K562 (cell line): ENCODE measurements around the gene PYDC1. TPM values are rescaled to one million over a fixed set of nuclear protein-coding genes. Genes with fewer than 3 reads are reported as not detected.

Experiments used
- ATAC-seq: fragments of 200-7000 bp; cut with Tn5 transposase; 3 replicates; pipeline ENCODE4 v1.9.1; 2020; ENCODE audit warnings: moderate library complexity
- BruUV-seq: library from RNA; stranded (reverse); fragments of 400-500 nt; replicated peaks from 2 replicates; lab custom pipeline; 2021; lab: Mats Ljungman, UMichigan
- CTCF ChIA-PET: fragments of 300-600 bp; formaldehyde crosslinking; extraction: SDS; loops from one replicate; lab custom pipeline; 2021; ENCODE audit warnings: low intra/inter-chr PET ratio; lab: Yijun Ruan, JAX
- POLR2A ChIA-PET: fragments of 300-600, 350-650 bp; sonication (Branson Sonifier 250); formaldehyde crosslinking; extraction: SDS; loops from one replicate; lab custom pipeline; 2021; ENCODE audit warnings: antibody characterized with exemption, inconsistent platforms; lab: Yijun Ruan, JAX
- DNase-seq, 4 experiments: peaks; one replicate each; pipeline versions ENCODE4 v3.0.0 to v3.0.0-alpha.2; 2011 to 2018; ENCODE audit warnings: low spot score in 3 of 4, mixed read lengths in 3 of 4; ENCODE audit errors: extremely low read depth in 1 of 4
- FAIRE-seq: peaks from 2 replicates; lab custom pipeline; 2011; peaks lifted over from hg19 to GRCh38; lab: Jason Lieb, UNC
- H2AFZ ChIP-seq: 2 replicates; pipeline ENCODE4 v1.6.0; 2011; ENCODE audit warnings: low read depth, low read length, control low read depth, inconsistent platforms
- H3K27ac ChIP-seq: fragments of 200-600 bp; 3 replicates; pipeline ENCODE4 v1.8.0; 2011; ENCODE audit warnings: low read depth, mild to moderate bottlenecking, control low read depth, inconsistent platforms, low read length, moderate library complexity, mixed read lengths; ENCODE audit errors: extremely low read depth
- H3K27me3 ChIP-seq, 2 experiments: fragments of 300-600 bp in 1 of 2; 2 replicates in 1 of 2; 3 replicates in 1 of 2; pipeline versions ENCODE4 v1.6.0 to v1.8.0; 2011; ENCODE audit warnings: inconsistent platforms in 2 of 2, low read length in 2 of 2, mild to moderate bottlenecking in 1 of 2, mixed read lengths in 1 of 2, moderate library complexity in 1 of 2; ENCODE audit not compliant: control insufficient read depth in 2 of 2, insufficient read depth in 2 of 2
- H3K36me3 ChIP-seq: fragments of 300-600 bp; 3 replicates; pipeline ENCODE4 v1.8.0; 2011; ENCODE audit warnings: mild to moderate bottlenecking, low read length, inconsistent platforms; ENCODE audit not compliant: control insufficient read depth, insufficient read depth
- H3K4me1 ChIP-seq, 2 experiments: fragments of 200-600 bp in 1 of 2; replicated peaks in 1 of 2; 2 replicates in 1 of 2; 3 replicates in 1 of 2; pipeline versions ENCODE4 v1.5.1 to v1.8.0; 2011; ENCODE audit warnings: inconsistent platforms in 2 of 2, low read length in 2 of 2, mild to moderate bottlenecking in 1 of 2, mixed read lengths in 1 of 2, moderate library complexity in 1 of 2; ENCODE audit not compliant: control insufficient read depth in 2 of 2, insufficient read depth in 2 of 2
- H3K4me2 ChIP-seq: 2 replicates; pipeline ENCODE4 v1.6.1; 2011; ENCODE audit warnings: low read length, control low read depth, inconsistent platforms, mixed read lengths; ENCODE audit not compliant: insufficient read depth
- H3K4me3 ChIP-seq: fragments of 200-600 bp; sonication (generic), shearing (Covaris generic); 2 replicates; pipeline ENCODE4 v1.5.1; 2016; ENCODE audit warnings: control low read depth, inconsistent platforms
- H3K79me2 ChIP-seq: fragments of 200-600 bp; 3 replicates; pipeline ENCODE4 v1.8.0; 2011; ENCODE audit warnings: low read length, inconsistent platforms; ENCODE audit not compliant: control insufficient read depth, insufficient read depth
- H3K9ac ChIP-seq, 2 experiments: 2 replicates each; pipeline versions ENCODE4 v1.6.0 to v1.6.1; 2011; ENCODE audit warnings: low read depth in 2 of 2, low read length in 2 of 2, control low read depth in 1 of 2, inconsistent platforms in 1 of 2, mild to moderate bottlenecking in 1 of 2, mixed read lengths in 1 of 2; ENCODE audit not compliant: insufficient read depth in 1 of 2
- H3K9me1 ChIP-seq: one replicate; pipeline ENCODE4 v1.6.0; 2011; ENCODE audit warnings: inconsistent platforms, mild to moderate bottlenecking, low read length, moderate library complexity; ENCODE audit not compliant: control insufficient read depth, insufficient read depth
- H3K9me3 ChIP-seq: replicated peaks from 2 replicates; pipeline ENCODE4 v1.5.1; 2011; ENCODE audit warnings: low read depth, low read length, inconsistent platforms; ENCODE audit not compliant: control insufficient read depth, insufficient read depth
- H4K20me1 ChIP-seq: replicated peaks from 2 replicates; pipeline ENCODE4 v1.6.1; 2011; ENCODE audit warnings: low read length, inconsistent platforms, mixed read lengths; ENCODE audit not compliant: control insufficient read depth, insufficient read depth
- AFF4 ChIP-seq: sonication (generic); formaldehyde crosslinking; IDR thresholded peaks from 2 replicates; pipeline ENCODE4 v1.8.0; 2023; ENCODE audit warnings: mild to moderate bottlenecking, missing genetic modification reagents
- BMI1 ChIP-seq: fragments of 150-350 bp; IDR thresholded peaks from 2 replicates; pipeline ENCODE4 v1.6.1; 2014; ENCODE audit warnings: low read length
- KAT2B ChIP-seq: IDR thresholded peaks from one replicate; pipeline ENCODE4 v1.6.1; 2012; ENCODE audit warnings: low read depth, mild to moderate bottlenecking, control low read depth, inconsistent platforms, low read length, moderate library complexity
- RAD21 ChIP-seq, 2 experiments: fragments of 250-450 bp in 1 of 2; fragments of 450-650 bp in 1 of 2; sonication (Bioruptor Pico) in 1 of 2; formaldehyde crosslinking in 1 of 2; IDR thresholded peaks in 1 of 2; conservative IDR thresholded peaks in 1 of 2; 2 replicates each; pipeline versions ENCODE4 v1.4.0 to v1.8.0; 2020 to 2022; ENCODE audit warnings: mild to moderate bottlenecking in 2 of 2, moderate library complexity in 1 of 2
- ZNF253 ChIP-seq: fragments of 250-450 bp; sonication (Bioruptor Pico); conservative IDR thresholded peaks from 2 replicates; pipeline ENCODE4 v1.6.1; 2021; ENCODE audit warnings: mild to moderate bottlenecking
- WGBS: fragments of 100-300 bp; shearing (Covaris generic); methylation state at CpG from one replicate; pipeline ENCODE4 v1.1.6; 2016; ENCODE audit warnings: low coverage, mixed read lengths; ENCODE audit not compliant: insufficient coverage; ENCODE audit errors: missing lambda C conversion rate; 5-methylcytosine and 5-hydroxymethylcytosine counted together
- in situ Hi-C: fragments of 300-500 bp; cut with MboI; formaldehyde crosslinking; loops from 4 replicates; pipeline ENCODE4 v1.15.0; 2018; ENCODE audit warnings: inconsistent platforms, mixed read lengths
- intact Hi-C: fragments of 100-400 bp; cut with micrococcal nuclease; formaldehyde crosslinking; loops from 2 replicates; pipeline ENCODE4 v1.14.2; 2022
- polyA plus RNA-seq, 8 experiments: library from polyadenylated mRNA; depleted of rRNA in 4 of 8; stranded (reverse) in 5 of 8; unstranded in 3 of 8; fragments of >200 nt; fragmentation: Nextera tagmentation in 2 of 8; fragmentation: Illumina TruSeq in 1 of 8; extraction: Ambion mirVana in 2 of 8; extraction: Trizol in 1 of 8; gene quantifications; 2 replicates each; pipeline versions ENCODE4 v1.2.1 to v1.2.3, GENCODE V29; 2011 to 2014; ENCODE audit warnings: inconsistent platforms in 1 of 8, missing spikeins in 1 of 8
- total RNA-seq, 7 experiments: library from RNA; depleted of rRNA in 6 of 7; stranded (reverse); fragments of >200 nt in 6 of 7; fragmentation: Illumina TruSeq in 2 of 7; extraction: Trizol in 2 of 7; gene quantifications; 2 replicates each; pipeline versions ENCODE4 v1.2.1 to v1.2.3, GENCODE V29; 2011 to 2021; ENCODE audit warnings: low replicate concordance in 1 of 7
- TF ChIP-seq, protein P1 (sequence below): sonication (generic); formaldehyde crosslinking; IDR thresholded peaks from 2 replicates; pipeline ENCODE4 v1.8.1; 2023; ENCODE audit warnings: mild to moderate bottlenecking, missing genetic modification reagents

The PYDC1 gene
- total and polyA plus RNA-seq, 9 of the 15 experiments (the other 6 are each of a cell fraction or from before 2014, with no cell fraction given): not detected

DNA sequence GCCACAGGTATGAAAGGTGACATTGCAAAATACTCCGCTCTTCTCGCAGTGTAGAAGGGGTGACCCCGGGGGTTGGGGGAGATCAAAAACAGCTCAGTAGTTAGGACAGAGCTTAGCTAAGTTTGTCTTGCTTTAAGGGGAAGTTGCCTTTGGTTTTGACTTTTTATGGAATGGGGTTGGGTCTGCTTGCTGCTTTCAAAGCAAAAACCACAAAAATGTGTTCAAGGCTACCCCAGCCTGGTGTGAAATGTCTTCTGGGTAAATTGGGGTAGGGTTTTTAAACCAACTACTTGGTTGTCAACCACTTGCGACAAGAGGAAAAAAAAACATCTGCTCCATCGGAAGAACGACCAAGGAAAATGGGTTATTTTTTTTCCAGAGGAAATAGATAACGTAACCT, 30.8 kb downstream of the PYDC1 start:
- BruUV-seq: no TSS peak
- in situ Hi-C loops (no loop called here), intact Hi-C loops (loop anchor here (10.0 kb wide), 1 partner anchor 259 kb away; the partner anchor contains the start of gene ZNF843)
- ChIA-PET POLR2A (interaction anchor here (0.6 to 0.7 kb wide), 2 partner anchors 112 to 146 kb away, joined by 3 read pairs; partner anchors contain the start of genes ZNF646 and ZNF668), CTCF (no interaction called here)
- no peak overlapping the region for H2AFZ ChIP-seq
- no peaks in the 10 kb centered on the region; a peak in 1 of 5 replicates for H3K27me3 ChIP-seq
- no peaks in the 10 kb centered on the region for H3K9me3 ChIP-seq
- H3K4me2 ChIP-seq: no peak overlapping the region
- FAIRE-seq: no peak
- no peak overlapping the region for H3K27ac ChIP-seq
- peaks cover 43% of the 10 kb centered on the region for H4K20me1 ChIP-seq
- H3K9ac ChIP-seq: no peak overlapping the region
- peaks cover 89% of the 10 kb centered on the region for H3K79me2 ChIP-seq
- peaks cover 99% of the 10 kb centered on the region for H3K36me3 ChIP-seq
- 96% methylated on average over 7 of the region's 7 CpGs for WGBS
- no peak overlapping the region for H3K4me3 ChIP-seq
- H3K9me1 ChIP-seq: peaks cover 8% of the 10 kb centered on the region
- peaks cover 11 to 14% of the 10 kb centered on the region in 2 experiments for H3K4me1 ChIP-seq
- DNase-seq: peak in 2 of 4 experiments; percentile 20 to 23
- ATAC-seq: no peak
- no peak for TF ChIP-seq KAT2B
- TF ChIP-seq, protein P1, sequence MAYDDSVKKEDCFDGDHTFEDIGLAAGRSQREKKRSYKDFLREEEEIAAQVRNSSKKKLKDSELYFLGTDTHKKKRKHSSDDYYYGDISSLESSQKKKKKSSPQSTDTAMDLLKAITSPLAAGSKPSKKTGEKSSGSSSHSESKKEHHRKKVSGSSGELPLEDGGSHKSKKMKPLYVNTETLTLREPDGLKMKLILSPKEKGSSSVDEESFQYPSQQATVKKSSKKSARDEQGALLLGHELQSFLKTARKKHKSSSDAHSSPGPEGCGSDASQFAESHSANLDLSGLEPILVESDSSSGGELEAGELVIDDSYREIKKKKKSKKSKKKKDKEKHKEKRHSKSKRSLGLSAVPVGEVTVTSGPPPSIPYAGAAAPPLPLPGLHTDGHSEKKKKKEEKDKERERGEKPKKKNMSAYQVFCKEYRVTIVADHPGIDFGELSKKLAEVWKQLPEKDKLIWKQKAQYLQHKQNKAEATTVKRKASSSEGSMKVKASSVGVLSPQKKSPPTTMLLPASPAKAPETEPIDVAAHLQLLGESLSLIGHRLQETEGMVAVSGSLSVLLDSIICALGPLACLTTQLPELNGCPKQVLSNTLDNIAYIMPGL (CRISPR knock-in tag): 0 out of 2 replicates have a peak, but pooled peaks have one; percentile 13

DNA sequence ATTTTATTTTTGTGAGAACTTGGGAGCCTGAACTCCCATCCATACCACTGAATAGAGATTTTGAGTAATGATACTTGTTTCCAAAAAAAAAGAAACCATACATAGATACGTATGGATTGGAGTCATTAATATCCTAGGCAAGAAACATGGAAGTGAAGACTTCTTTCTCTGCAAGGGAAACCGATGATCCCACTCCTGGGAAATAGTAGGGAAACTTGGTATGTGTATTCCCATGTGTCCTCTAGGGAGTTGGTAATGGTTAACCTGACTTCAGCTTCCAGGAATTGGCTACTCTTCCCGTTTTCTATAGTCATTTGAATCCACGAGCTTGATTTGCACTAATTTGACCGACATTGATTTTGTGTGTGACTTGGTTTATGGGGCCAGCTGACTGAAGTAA, 31.6 kb downstream of the PYDC1 start:
- CTCF ChIA-PET: no interaction called here
- peaks cover 92% of the 10 kb centered on the region for H3K36me3 ChIP-seq
- H3K9ac ChIP-seq: no peak overlapping the region
- no TSS peak for BruUV-seq
- H3K4me1 ChIP-seq: peaks cover 11 to 14% of the 10 kb centered on the region in 2 experiments
- intact Hi-C loops (loop anchor here (1.0 to 10.0 kb wide), 2 partner anchors 8 to 259 kb away; partner anchors contain the start of gene ZNF843), in situ Hi-C loops (no loop called here)
- peaks cover 98% of the 10 kb centered on the region for H3K79me2 ChIP-seq
- no peak overlapping the region for H3K4me2 ChIP-seq
- H2AFZ ChIP-seq: no peak overlapping the region
- WGBS: 91% methylated on average over 5 of the region's 5 CpGs
- no peak overlapping the region; the same call in 2 of the 3 replicates for H3K27ac ChIP-seq
- no peak overlapping the region for H3K4me3 ChIP-seq
- DNase-seq (no peak), FAIRE-seq (no peak), ATAC-seq (no peak)
- peaks cover 8% of the 10 kb centered on the region for H3K9me1 ChIP-seq
- POLR2A ChIA-PET: interaction anchor here (0.6 kb wide), 1 partner anchor 265 kb away, joined by 3 read pairs; no protein-coding TSS in a partner anchor
- H3K9me3 ChIP-seq: no peaks in the 10 kb centered on the region
- peaks cover 49% of the 10 kb centered on the region for H4K20me1 ChIP-seq
- no peaks in the 10 kb centered on the region; a peak in 1 of 5 replicates for H3K27me3 ChIP-seq
- TF ChIP-seq RAD21 (CRISPR knock-in tag; conservative IDR thresholded peaks at IDR 0.05 in 1 of 2, IDR thresholded peaks at IDR 0.05 in 1 of 2) (no peak), ZNF253 (no peak), BMI1 (no peak), AFF4 (CRISPR knock-in tag) (0 out of 2 replicates have a peak, but pooled peaks have one; percentile 16)
